ENCODE data around the gene NPFF. TPM values are rescaled to one million over a fixed set of nuclear protein-coding genes. Genes with fewer than 3 reads are reported as not detected.

NPFF gene
- total RNA-seq, 1 donor from 2014 or later, result not detected

DNA sequence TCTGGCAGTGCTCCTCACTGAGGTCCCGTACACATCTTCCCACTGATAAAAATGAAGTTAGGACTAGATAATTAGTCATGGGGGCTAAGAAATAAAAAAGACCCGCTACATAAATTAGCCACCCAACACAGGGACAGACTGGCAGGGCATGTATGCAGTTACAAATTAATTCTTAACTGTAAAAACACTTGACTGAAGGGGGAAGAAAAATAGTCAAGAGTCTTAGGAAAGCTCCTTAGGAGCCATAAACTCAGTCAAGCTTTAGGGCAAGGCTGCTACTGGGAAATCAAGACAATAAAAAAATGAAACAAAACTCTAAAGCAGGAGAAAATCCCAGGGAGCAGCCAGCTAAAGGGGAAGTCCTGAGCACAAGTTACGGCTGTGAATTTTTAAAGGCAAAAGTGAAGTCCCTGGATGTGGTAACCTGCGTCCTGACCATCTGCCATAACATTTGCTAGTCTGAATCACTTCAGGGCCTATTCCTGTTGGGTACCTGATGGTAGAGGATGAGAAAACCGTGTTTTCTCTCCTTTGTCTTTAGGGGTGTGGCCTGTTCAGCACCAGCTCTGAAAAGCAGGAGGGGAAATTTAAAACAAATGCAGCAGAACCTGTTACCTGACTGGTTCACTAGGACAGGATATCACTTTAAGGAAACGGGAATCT is 7.5 kb upstream of the NPFF start:
- intact Hi-C loops (cut with micrococcal nuclease), result no loop called here

DNA sequence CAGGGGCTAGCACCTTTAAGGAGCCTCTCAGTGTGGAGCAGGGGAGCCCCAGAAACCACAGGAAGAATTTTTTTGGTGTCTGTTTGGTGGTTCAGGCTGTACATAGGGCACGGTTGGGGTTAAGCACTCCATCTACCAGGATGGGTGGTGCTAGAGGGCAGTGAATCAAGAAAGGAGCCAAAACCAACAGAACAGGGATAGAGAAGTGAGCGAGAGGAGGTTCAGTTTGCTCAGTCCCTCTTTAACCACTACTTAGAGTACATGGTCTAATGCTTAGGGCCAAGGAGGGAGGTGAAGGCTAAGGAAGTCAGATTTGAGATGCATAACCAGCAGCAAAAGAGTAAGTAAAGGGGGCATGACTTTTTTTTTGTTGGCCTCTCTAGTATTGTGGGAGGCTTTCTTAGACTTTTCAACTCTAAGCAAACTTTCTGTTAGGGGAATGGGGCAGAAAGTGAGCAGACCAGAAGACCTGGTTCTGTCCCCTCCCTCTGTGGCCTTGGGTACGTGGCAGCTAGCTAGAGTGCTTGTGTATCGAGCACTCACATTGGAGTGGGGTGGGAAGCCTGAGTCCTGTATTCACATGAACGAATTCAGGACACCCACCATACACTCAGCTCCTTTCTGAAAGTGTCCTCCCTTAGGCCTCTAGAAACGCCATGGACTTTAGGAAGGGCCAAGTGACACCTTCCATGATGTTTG is 6.6 kb upstream of the NPFF start:
- intact Hi-C loops (cut with micrococcal nuclease), result no loop called here

DNA sequence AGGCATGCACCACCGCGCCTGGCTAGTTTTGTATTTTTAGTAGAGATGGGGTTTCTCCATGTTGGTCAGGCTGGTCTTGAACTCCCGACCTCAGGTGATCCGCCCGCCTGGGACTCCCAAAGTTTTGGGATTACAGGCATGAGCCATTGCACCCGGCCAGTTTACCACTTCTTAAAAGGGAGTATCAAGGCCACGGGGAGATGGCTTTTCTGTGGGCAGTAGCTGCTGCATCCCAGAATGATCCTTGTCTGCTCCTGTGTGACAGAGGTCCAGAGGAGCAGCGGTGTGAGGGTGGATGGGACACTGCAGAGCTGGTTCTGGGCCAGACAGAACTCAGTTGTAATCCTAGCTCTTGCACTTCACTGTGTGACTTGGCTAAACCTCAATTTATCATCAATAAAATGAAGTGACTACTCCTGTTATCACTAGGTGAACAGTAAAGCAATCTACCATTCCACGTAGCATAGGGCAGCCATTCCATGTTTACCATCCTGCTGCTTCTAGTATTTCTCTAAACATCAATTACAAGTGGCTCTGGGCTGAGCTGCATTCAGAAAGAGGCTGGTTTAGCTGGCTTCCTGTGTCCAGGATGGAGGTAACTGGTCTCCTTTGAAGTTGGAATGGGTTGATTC is 3.0 kb upstream of the NPFF start:
- intact Hi-C loops (cut with micrococcal nuclease), result no loop called here

DNA sequence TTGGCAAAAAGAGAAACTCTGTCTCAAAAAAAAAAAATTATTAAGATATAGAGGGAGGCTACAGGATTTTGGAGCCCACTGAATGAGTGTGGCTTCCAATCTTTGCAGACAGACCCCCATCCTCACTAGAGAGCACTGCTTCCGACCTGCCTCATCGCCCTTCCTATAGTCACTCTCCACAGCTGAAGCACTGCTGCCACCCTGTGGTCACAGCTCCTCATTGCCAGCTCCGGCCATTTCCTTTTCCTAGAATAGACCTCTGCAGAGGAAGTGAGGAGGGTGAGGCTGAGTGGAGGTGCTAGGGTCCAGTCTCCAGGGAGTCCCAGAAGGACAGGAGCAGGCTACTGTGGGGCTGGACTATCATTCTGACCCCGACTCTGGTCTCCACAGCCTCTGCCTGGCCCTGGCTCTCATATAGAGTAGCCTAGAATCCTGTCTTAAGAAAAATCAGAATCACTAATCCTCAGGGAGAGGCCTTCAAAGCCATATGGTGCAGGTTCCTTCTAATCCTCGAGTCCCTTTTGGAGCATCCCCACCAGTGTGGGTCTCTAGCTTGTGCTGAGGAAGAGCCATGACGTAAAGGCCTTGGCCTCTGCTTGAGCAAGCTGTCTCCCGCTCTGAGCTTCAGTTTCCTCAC is 1.4 kb upstream of the NPFF start:
- intact Hi-C loops (cut with micrococcal nuclease), result loop anchor here (1.0 kb wide), 3 partner anchors 8 to 156 kb away; no protein-coding TSS in a partner anchor

DNA sequence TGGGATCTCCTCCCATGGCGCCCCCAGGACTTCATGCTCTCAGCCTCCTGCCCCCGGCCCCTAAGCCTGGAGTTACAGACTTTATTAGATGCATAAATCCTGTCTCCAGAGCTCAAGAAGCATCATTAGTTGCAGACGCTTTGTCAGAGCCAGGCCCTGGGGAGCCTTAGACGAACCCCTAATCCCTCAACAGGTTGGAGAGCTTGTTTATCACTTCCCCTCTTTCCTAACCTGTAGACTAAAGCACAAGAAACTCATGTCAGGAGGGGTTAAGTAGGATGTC is 260 bp upstream of the NPFF start:
- intact Hi-C loops (cut with micrococcal nuclease), result no loop called here

DNA sequence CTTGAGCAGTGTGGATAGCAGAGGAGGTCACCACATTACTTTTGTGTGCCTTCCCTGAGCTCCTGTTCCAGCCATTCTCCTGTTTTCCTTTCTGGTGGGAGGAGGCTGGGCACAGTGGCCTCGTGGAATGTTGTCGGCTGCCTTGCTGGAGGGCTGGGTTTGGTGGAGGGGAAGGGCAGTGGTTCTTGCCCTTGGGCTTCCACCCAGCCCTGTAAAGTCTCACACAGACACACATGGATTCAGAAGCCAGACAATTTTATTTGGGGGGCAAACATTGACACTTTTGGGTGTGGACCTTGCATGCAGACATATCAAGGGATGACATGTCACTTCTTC is 866 bp downstream of the NPFF start:
- intact Hi-C loops (cut with micrococcal nuclease), result no loop called here

DNA sequence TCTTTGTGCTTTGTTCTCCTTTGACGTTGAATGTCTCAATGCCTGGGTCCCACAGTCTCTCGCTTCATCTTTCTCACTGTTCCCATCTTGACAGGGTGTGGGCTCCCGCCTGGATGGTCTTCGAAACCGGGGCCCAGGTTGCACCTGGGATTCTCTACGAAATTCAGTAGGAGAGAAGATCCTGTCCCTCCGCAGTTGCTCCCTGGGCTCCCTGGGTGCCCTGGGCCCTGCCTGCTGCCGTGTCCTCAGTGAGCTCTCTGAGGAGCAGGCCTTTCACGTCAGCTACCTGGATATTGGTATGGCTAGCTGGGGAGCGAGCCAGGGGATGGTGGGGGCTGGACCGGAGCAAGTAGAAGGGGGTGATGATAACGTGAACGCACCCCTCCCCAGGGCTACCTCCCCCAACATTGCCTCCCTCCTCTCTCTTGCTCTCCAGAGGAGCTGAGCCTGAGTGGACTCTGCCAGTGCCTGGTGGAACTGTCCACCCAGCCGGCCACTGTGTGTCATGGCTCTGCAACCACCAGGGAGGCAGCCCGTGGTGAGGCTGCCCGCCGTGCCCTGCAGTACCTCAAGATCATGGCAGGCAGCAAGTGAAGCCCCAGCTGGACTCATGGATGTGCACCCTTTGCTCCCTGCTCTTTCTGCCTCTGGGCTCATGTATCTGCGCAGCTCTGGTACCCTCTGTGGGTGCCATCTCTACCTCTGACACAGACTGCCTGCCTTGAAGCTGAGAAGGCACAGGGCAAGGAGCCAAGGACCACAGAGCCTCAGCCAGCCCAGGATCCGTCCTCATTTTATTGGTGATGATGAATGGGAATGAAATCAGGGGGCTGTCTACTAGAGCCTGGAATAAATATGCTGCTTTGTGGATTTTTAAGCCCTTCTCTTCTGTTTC is 1.5 kb downstream of the NPFF start:
- intact Hi-C loops (cut with micrococcal nuclease), result no loop called here

DNA sequence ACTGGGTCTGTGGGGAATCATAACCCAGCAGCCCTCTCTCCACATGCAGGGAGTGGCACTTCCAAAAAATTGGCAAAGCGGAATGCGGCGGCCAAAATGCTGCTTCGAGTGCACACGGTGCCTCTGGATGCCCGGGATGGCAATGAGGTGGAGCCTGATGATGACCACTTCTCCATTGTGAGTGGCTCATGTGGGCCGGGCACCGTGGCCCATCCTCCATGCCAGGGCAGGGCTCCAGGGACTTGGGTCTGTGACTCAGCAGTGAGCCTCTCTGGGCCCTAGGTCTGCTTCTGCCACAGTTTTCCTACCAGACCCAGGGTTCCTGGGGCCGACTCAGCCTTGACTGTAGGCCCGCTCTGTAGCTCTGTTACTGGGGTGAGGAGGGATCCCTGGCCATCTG is 2.2 kb downstream of the NPFF start:
- intact Hi-C loops (cut with micrococcal nuclease), result no loop called here

DNA sequence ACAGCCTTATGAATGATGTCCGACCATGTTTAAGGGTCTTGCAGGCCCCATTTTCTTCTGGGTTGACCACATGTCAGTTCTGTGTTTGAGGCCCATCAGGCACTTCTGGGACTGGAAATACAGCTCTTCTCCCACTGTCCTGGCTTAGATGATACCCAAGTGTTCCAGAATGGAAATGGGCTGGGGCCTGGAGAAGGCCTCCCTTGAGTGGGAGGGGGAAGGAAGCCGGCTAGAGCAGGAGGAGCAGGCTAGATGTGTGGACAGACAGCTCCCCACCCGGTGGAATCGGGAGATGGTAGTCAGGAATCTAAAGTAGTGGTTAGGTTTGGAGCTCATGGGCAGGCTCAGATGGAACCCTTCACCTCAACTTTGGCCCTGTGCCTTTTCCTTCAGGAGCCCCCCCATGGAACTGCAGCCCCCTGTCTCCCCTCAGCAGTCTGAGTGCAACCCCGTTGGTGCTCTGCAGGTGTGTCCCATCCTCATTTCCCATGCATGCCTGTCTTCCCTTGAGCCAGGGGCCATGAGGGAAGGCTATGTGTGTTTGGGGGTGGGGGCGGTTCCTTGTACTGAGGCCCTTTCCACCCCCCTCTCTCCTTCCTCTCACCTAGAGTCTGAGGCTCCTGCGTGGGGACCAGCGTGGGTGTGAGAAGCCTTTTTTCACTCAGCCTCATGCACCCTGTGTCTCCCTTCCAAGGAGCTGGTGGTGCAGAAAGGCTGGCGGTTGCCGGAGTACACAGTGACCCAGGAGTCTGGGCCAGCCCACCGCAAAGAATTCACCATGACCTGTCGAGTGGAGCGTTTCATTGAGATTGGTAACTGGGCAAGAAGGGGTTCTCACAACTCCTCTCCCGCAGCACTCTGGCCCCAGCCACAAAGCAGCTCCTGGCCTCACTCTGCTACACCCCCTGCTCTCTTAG is 3.0 kb downstream of the NPFF start:
- intact Hi-C loops (cut with micrococcal nuclease), result no loop called here

DNA sequence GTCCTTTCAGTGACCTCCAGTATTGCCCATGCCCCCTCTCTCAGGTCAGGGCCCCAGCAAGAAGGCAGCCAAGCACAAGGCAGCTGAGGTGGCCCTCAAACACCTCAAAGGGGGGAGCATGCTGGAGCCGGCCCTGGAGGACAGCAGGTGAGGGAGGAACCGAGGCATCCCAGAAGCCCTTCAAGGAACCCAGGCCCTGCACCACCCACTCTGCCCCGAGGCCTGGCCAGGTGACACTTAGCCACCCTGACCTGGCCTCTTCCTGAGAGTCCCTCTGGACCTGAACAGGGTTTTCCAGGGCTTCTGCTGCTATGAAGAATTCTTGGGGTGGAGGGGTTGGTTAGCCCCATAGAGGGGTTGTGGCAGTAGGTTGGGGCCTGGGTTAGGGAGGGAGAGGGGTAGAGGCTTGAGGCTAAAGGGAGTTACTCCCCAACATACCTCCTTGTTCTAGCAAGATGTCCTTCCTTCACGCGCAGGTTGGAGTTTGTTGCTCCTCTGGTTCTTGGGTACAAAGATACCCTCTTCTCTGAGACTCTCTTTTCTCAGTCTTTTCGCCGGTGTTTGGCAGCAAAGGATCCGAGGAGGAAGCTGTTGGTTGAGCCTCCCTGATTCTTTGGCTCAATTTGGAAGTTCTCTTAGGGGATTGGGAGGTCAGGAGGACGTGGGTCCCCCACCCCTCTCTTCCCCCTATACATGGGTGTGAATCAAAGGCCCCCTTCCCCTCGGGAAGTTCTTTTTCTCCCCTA is 4.1 kb downstream of the NPFF start:
- intact Hi-C loops (cut with micrococcal nuclease), result no loop called here

DNA sequence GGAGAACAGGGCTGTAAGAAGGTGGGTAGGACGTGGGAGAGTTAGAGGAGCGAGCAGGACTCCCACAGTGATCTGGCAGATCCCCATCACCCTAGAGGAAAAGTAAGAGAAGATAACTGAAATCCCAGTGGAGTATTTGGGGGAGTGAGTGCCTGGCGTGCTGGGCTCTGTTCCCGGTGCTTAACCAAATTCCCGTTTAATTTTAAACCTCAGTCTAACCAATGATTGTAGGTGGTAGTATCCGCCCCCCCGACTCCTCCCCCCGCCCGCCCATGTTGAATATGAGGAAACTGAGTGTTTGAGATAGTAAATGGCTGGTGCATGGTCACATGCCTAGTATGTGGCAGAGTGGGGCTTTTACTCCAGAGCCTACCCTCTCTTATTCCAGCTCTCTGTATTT is 5.0 kb downstream of the NPFF start:
- intact Hi-C loops (cut with micrococcal nuclease), result no loop called here

DNA sequence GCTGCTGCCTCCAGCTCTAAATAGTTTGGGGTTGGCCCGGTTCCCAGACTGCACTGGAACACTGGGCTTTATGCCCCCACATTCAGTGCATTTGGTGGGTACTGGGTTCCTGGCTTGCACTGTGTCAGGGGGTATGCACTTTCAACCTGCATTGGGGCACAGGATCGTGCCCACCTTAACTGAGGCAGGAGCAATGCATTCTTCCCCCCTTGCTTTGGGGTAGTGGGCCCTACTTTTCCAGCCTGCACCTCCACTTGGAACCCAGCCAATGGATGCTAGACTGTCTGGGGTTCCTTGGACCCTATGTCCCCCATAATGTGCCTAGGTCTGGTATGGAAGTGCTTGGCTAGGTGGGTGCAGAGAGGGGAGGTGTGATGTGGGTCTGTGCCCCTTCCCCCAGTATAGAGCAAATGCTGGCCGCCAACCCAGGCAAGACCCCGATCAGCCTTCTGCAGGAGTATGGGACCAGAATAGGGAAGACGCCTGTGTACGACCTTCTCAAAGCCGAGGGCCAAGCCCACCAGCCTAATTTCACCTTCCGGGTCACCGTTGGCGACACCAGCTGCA is 5.6 kb downstream of the NPFF start:
- intact Hi-C loops (cut with micrococcal nuclease), result loop anchor here (1.0 to 2.0 kb wide), 6 partner anchors 121 to 495 kb away; partner anchors contain the start of genes AAAS, ATF7, CALCOCO1 and EIF4B

DNA sequence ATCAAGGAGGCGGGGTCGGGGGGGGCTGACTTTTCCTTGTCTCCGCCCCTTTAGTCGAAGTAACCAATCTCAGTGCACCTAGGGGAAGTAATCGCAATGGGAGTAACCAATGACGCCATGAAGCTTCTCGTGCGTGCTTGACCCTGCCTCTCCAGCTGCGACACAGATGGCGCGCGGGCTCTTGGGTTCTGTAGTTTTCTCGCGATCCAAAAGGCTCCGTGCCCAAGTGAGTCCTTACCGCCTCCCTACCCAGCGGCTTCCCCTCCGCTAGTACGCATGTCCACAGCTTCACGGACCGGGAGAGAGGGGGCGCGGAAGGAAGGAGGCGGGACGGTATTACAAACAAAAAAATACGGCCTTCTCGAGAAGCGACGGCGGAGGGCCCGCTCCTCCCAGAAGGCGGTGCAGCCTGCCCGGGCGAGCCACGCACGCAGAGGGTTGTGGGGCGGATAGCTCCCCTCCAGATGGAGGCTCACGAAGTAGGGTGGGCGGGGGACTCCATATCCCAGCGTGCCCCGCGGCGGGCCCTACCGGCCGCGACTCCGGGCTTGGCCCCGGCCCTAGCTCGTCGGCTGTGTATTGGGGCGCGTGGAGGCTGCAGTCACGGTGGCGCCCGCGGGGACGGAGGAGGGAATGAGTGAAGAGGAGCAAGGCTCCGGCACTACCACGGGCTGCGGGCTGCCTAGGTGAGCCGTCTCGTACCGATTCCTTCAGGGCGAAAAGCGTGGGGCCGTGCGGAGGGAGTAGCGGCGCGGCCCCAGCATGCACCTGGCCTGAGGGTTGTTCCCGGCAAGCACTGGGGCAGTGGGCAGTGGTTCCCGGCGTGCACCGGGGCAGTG is 6.3 kb downstream of the NPFF start, which contains the start of gene TARBP2:
Gene TARBP2 (plus strand): TSS at position 508 of the 839 bp plus-strand sequence. CDS start 126 bp downstream, at position 634.
- intact Hi-C loops (cut with micrococcal nuclease), result loop anchor here (1.0 to 2.0 kb wide), 9 partner anchors 7 to 494 kb away; partner anchors contain the start of genes AAAS, ATF7, CALCOCO1 and EIF4B

DNA sequence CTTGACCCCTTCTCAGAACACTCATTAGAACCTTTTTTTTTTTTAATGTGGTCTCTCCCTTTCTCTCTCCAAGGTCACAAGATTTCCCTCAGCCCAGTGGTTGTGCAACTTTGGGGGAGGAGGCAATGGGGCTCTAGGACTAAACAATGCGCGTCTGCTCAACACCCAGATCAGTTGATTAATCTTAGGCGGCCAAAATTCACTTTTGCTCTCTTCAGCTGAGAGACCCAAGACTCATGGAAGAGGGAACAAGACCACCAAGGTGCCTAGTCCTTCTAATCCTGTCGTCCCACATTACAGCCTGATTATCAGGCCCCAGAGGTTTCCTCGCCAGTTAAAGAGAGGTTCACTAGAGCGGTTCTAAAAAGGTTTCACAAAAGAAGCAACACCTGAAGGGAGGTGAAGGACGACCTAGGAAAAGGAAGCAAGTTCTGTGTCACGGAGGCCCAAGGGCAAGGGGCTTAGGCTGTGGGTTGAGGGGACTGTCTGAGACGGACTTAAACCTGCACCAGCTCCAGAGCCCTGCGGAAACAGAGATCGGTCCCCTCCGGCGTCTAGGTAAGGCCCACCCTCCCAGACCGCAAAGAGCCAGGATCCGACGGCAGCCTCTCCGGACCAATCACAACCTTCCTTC is 7.0 kb downstream of the NPFF start:
- intact Hi-C loops (cut with micrococcal nuclease), result loop anchor here (1.0 to 2.0 kb wide), 7 partner anchors 8 to 493 kb away; partner anchors contain the start of genes AAAS, ATF7, EIF4B and PCBP2

DNA sequence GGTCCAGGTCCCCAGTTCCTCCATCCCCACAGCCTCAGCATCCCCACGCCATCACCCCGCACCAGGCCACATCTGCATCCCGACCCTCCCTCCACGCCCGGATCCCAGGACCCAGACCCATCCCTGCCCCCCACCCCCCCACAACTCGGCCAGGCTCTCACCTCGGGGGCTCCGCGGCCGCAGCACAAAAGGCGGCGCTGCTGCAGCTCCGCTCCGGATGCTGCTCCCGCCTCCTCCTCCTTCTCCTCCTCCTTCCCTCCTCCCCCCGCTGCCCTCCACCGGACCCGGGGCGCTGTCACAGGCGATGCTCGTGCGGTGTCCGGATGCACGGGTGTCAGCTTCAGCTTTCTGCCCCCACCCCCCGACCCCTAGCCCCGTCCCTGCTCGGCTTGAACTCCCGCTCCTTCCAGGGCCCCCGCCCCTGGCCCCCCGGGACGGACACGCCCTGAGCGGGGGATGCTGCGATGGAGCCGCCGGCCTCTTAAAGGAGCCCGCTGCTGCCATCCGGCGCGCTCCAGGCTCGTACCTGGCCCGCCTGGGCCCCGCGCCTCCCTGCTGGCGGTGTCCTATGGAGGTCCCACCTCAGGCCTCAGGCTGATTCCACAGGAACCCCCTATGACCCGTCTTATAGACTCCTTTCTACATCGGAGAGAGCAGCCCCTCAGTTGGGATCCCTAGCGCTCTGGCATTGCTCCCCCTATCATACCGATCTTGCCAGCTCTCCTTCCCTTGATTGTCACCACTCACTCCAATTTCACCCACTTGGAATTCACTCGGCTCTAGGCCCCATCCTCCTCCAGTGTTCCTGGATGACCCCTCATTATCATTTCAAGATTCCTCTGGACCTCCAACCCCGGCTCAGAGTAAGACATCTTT is 7.8 kb downstream of the NPFF start, which contains the start of gene MAP3K12:
Gene MAP3K12 (minus strand): TSS at position 193 of the 876 bp plus-strand sequence. CDS start 12,067 bp downstream, outside the sequence.
- intact Hi-C loops (cut with micrococcal nuclease), result loop anchor here (1.0 to 2.0 kb wide), 7 partner anchors 9 to 493 kb away; partner anchors contain the start of genes AAAS, ATF7, EIF4B and PCBP2

DNA sequence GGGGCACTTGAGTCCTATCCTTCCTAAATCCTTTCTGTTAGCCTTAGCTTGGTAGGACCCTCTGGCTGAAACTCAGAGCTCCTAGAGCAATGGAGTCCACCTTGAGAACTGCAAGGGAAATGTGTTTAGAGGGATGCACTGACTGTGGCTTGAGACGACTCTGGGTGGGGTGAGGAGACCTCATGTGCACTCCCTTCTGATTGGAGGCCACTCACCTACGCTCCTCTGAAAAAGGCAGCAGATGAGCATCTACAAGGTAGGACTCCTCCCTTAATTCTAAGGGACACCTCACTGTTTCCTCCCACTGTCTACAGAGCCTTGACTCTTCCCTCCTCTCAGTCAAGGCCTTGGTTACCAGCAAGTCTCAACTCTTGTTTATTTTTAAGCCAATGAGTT is 9.1 kb downstream of the NPFF start:
- intact Hi-C loops (cut with micrococcal nuclease), result no loop called here
